Testis (tissue), 2 donors: Measurements from ENCODE around the gene ADSS1.

Experiments used
- CTCF ChIP-seq, 3 experiments: fragments of 450-650 bp in 2 of 3; fragments of 200-600 bp in 1 of 3; sonication (generic) in 1 of 3; IDR thresholded peaks; one replicate each; pipeline ENCODE4 v1.5.1; 2016 to 2019; ENCODE audit warnings: antibody characterized with exemption in 3 of 3, mild to moderate bottlenecking in 2 of 3, moderate library complexity in 1 of 3
- POLR2A ChIP-seq: fragments of 450-650 bp; IDR thresholded peaks from one replicate; pipeline ENCODE4 v1.6.1; 2017; ENCODE audit warnings: antibody characterized with exemption, mild to moderate bottlenecking, moderate library complexity

GRCh38 chr14:104684449-104684821 lies 39.6 kb upstream of the ADSS1 start:
- no peak for TF ChIP-seq CTCF (IDR thresholded peaks at IDR 0.05)
- no peak for TF ChIP-seq POLR2A
